Activated CD8-positive, alpha-beta T cell treated with anti-CD3 and anti-CD28 coated beads for 36 hours (primary cell): Measurements from ENCODE around the gene FRRS1. TPM values are rescaled to one million over a fixed set of nuclear protein-coding genes. Genes with fewer than 3 reads are reported as not detected.

Experiments
- ATAC-seq: fragments of 200-7000 bp; cut with Tn5 transposase; one replicate; pipeline ENCODE4 v1.10.0; 2021; ENCODE audit warnings: mild to moderate bottlenecking, moderate library complexity
- CTCF ChIA-PET: fragments of 350-600 bp; sonication (Branson Sonifier 250); formaldehyde crosslinking; loops from one replicate; lab custom pipeline; 2021; ENCODE audit warnings: antibody characterized with exemption; lab: Charles Lee
- POLR2A ChIA-PET: fragments of 350-600 bp; sonication (Branson Sonifier 250); formaldehyde crosslinking; loops from one replicate; lab custom pipeline; 2021; ENCODE audit warnings: antibody characterized with exemption; lab: Charles Lee
- DNase-seq: peaks from one replicate; pipeline ENCODE4 v3.0.0-alpha.2; 2020
- H3K27ac Mint-ChIP-seq: one replicate; pipeline ENCODE4 v1.8.0; 2021; ENCODE audit warnings: mild to moderate bottlenecking, mixed read lengths
- H3K27me3 Mint-ChIP-seq: one replicate; pipeline ENCODE4 v1.8.0; 2021; ENCODE audit warnings: mixed read lengths
- H3K36me3 Mint-ChIP-seq: one replicate; pipeline ENCODE4 v1.8.0; 2021; ENCODE audit warnings: low read depth, mixed read lengths
- H3K4me1 Mint-ChIP-seq: one replicate; pipeline ENCODE4 v1.8.0; 2021; ENCODE audit warnings: low read depth, mixed read lengths
- H3K4me3 Mint-ChIP-seq: one replicate; pipeline ENCODE4 v1.8.0; 2021; ENCODE audit warnings: mild to moderate bottlenecking, moderate library complexity, mixed read lengths
- H3K9me3 Mint-ChIP-seq: one replicate; pipeline ENCODE4 v1.8.0; 2021; ENCODE audit warnings: mixed read lengths
- CTCF ChIP-seq: fragments of 200-600 bp; IDR thresholded peaks from one replicate; pipeline ENCODE4 v1.8.0; 2022; ENCODE audit warnings: antibody characterized with exemption, mild to moderate bottlenecking
- intact Hi-C: fragments of 100-400 bp; cut with micrococcal nuclease; formaldehyde crosslinking; loops from one replicate; pipeline ENCODE4 v1.10.0; 2022
- total RNA-seq, 2 experiments: library from RNA; stranded (reverse); gene quantifications; one replicate each; pipeline ENCODE4 v1.2.3, GENCODE V29; 2021

Gene FRRS1
- total RNA-seq, 2 experiments from 2014 or later: 4.0 to 4.2 TPM

GRCh38 chr1:99707535-99708142 lies 58.8 kb downstream of the FRRS1 start:
- DNase-seq (peak; percentile 82), ATAC-seq (peak; percentile 47)

GRCh38 chr1:99705385-99705784 lies 61.0 kb downstream of the FRRS1 start:
- H3K36me3 Mint-ChIP-seq: no peaks in the 10 kb centered on the region
- H3K27ac Mint-ChIP-seq: no peak overlapping the region
- ChIA-PET CTCF (interaction anchor here (0.7 to 1.7 kb wide), 2 partner anchors 20 to 791 kb away, joined by 3 to 11 read pairs; no protein-coding TSS in a partner anchor), POLR2A (no interaction called here)
- peaks cover 3% of the 10 kb centered on the region for H3K4me1 Mint-ChIP-seq
- no peaks in the 10 kb centered on the region for H3K9me3 Mint-ChIP-seq
- intact Hi-C loops: loop anchor here (5.0 kb wide), 1 partner anchor 523 kb away; no protein-coding TSS in a partner anchor
- DNase-seq (no peak), ATAC-seq (no peak)
- no peak for TF ChIP-seq CTCF
- H3K4me3 Mint-ChIP-seq: no peak overlapping the region
- peaks cover 2% of the 10 kb centered on the region for H3K27me3 Mint-ChIP-seq

More at GRCh38 chr1:99707535-99708142, 58.8 kb downstream of the FRRS1 start:
- Mint-ChIP-seq H3K27ac (no peak overlapping the region), H3K27me3 (no peaks in the 10 kb centered on the region), H3K4me3 (no peak overlapping the region), H3K9me3 (no peaks in the 10 kb centered on the region), H3K4me1 (peaks cover 3% of the 10 kb centered on the region), H3K36me3 (no peaks in the 10 kb centered on the region)
- POLR2A ChIA-PET: no interaction called here
- peak; percentile 95 for TF ChIP-seq CTCF
- CTCF ChIA-PET: interaction anchor here (0.7 to 2.5 kb wide), 10 partner anchors 10 to 949 kb away, joined by 3 to 9 read pairs (median 4); no protein-coding TSS in a partner anchor
- intact Hi-C loops: loop anchor here (5.0 kb wide), 1 partner anchor 525 kb away; no protein-coding TSS in a partner anchor

GRCh38 chr1:99704356-99704816 lies 62.0 kb downstream of the FRRS1 start:
- intact Hi-C loops: no loop called here
- ATAC-seq (no peak), DNase-seq (no peak)
- ChIA-PET POLR2A (no interaction called here), CTCF (interaction anchor here (1.5 to 1.7 kb wide), 2 partner anchors 19 to 520 kb away, joined by 4 to 11 read pairs; no protein-coding TSS in a partner anchor)
- Mint-ChIP-seq H3K36me3 (no peaks in the 10 kb centered on the region), H3K4me3 (no peak overlapping the region), H3K9me3 (no peaks in the 10 kb centered on the region), H3K27ac (no peak overlapping the region), H3K4me1 (peaks cover 3% of the 10 kb centered on the region), H3K27me3 (peaks cover 6% of the 10 kb centered on the region)
- TF ChIP-seq CTCF: no peak

- peaks cover 3% of the 10 kb centered on the region for H3K4me1 Mint-ChIP-seq
- ATAC-seq (no peak), DNase-seq (no peak)
- H3K4me3 Mint-ChIP-seq: no peak overlapping the region
- H3K9me3 Mint-ChIP-seq: no peaks in the 10 kb centered on the region
- peaks cover 16% of the 10 kb centered on the region for H3K27me3 Mint-ChIP-seq
- H3K27ac Mint-ChIP-seq: no peak overlapping the region
- no peaks in the 10 kb centered on the region for H3K36me3 Mint-ChIP-seq
- ChIA-PET POLR2A (no interaction called here), CTCF (no interaction called here)
- intact Hi-C loops: no loop called here
- no peak for TF ChIP-seq CTCF
Measured at GRCh38 chr1:99702221-99702620, 64.2 kb downstream of the FRRS1 start.

GRCh38 chr1:99700020-99700419 lies 66.4 kb downstream of the FRRS1 start:
- no peak for TF ChIP-seq CTCF
- intact Hi-C loops: no loop called here

More at GRCh38 chr1:99700020-99700419, 66.4 kb downstream of the FRRS1 start:
- no peak for ATAC-seq
- H3K27ac Mint-ChIP-seq: no peak overlapping the region
- H3K36me3 Mint-ChIP-seq: no peaks in the 10 kb centered on the region
- ChIA-PET CTCF (no interaction called here), POLR2A (no interaction called here)
- no peak overlapping the region for H3K4me3 Mint-ChIP-seq
- peaks cover 3% of the 10 kb centered on the region for H3K4me1 Mint-ChIP-seq
- H3K27me3 Mint-ChIP-seq: peaks cover 19% of the 10 kb centered on the region
- DNase-seq: no peak
- H3K9me3 Mint-ChIP-seq: no peaks in the 10 kb centered on the region
